RKO (cell line): Measurements from ENCODE around the gene TPM4.
"Not testable (repeated sequence)": the region's sequence is repeated elsewhere in the genome, so short reads cannot be mapped to it uniquely, and the experiment has no call there.

Source experiments
- DNase-seq: peaks from one replicate; pipeline ENCODE4 v3.0.0-alpha.2; 2016; ENCODE audit warnings: low spot score

The TPM4 gene

GRCh38 chr19:16076154-16076957 is at the start of gene TPM4:
TSS of gene TPM4 (plus strand) at chr19:16076495. CDS start at chr19:16076566, 71 bp downstream.
- DNase-seq = peak; percentile 95

- no peak for DNase-seq
These were observed 49.5 kb upstream of the TPM4 start for GRCh38 chr19:16026756-16027155.

GRCh38 chr19:16027528-16027927 is 48.8 kb upstream of the TPM4 start:
- no peak for DNase-seq

DNA sequence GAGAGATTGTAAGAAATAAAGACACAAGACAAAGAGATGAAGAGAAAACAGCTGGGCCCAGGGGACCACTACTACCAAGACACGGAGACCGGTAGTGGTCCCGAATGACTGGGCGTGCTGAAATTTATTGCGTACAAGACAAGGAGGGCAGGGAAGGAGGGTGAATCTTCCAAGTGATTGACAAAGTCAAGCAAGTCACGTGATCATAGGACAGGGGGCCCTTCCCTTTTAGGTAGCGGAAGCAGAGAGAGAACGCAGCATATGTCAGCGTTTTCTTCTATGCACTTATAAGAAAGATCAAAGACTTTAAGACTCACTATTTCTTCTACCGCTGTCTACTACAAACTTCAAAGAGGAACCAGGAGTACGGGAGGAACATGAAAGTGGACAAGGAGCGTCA is 46.1 kb upstream of the TPM4 start:
- not testable (repeated sequence) for DNase-seq

DNA sequence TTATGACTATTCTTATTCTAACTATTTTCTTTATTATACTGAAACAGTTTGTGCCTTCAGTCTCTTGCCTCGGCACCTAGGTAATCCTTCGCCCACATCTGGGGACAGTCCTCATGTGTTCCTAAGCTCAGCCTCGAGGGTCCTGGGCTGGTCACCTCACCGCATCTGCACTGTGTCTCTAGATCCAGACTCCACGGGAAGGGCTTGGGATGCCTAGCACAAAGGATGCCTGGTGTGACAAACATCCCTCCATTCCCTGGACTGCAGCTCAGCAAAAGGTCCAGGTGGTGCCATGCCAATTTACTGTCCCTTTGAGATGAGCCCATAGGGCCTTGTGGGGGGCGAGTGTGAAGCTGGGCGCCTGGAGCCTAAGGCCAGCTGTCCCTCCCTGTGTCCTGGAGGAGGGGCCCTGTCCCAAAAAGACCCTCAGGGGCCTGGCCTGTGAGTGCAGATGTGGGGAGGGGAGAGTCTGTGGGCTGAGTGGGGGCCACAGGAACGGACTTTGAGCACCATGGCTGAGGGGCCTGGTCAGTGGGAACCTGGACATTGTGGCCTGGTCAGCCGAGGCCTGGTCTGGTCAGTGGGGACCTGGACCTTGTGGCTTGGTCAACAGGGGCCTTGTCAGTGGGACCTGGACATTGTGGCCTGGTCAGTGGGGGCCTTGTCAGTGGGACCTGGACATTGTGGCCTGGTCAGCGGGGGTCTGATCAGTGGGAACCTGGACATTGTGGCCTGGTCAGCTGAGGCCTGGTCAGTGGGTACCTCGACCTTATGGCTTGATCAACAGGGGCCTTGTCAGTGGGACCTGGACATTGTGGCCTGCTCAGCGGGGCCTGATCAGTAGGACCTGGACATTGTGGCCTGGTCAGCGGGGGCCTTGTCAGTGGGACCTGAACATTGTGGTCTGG is 45.1 kb upstream of the TPM4 start:
- no peak for DNase-seq

GRCh38 chr19:16031872-16032200 is 44.5 kb upstream of the TPM4 start:
- DNase-seq = no peak

- DNase-seq = no peak
These were observed 43.7 kb upstream of the TPM4 start for GRCh38 chr19:16032509-16033135.

- no peak for DNase-seq
These were observed 43.2 kb upstream of the TPM4 start for GRCh38 chr19:16033136-16033530.

GRCh38 chr19:16033721-16034120 is 42.6 kb upstream of the TPM4 start:
- no peak for DNase-seq

GRCh38 chr19:16034180-16034579 is 42.1 kb upstream of the TPM4 start:
- no peak for DNase-seq

DNA sequence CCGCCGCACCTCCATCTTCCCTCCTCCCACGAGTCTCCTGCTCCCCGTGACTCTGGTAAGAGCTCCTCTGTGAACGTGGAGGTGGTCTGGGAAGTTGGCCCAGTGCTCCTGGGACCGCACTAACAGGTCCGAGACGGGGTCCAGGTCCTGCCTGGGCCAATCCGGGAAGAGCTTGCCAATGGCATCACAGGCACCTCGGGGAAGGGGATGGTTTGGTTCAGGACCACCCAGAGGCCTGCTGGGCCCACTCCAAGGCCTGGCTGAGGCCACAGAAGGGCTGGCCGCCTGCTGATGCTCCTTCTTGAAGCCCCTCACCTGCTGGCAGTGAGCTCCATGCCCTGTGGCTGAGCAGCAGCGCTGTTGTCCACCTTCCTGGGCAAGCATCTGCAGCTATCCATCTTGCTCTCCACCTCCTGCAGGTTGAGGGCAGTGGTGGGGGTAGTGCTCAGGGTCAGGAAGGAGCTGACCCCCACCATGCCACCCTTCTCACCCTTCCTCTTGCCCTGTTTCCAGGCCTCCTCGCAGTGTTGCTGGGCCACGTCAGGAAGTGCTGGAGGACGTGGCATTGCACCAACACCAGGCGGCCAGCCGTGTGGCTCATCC is 41.2 kb upstream of the TPM4 start:
- no peak for DNase-seq

DNA sequence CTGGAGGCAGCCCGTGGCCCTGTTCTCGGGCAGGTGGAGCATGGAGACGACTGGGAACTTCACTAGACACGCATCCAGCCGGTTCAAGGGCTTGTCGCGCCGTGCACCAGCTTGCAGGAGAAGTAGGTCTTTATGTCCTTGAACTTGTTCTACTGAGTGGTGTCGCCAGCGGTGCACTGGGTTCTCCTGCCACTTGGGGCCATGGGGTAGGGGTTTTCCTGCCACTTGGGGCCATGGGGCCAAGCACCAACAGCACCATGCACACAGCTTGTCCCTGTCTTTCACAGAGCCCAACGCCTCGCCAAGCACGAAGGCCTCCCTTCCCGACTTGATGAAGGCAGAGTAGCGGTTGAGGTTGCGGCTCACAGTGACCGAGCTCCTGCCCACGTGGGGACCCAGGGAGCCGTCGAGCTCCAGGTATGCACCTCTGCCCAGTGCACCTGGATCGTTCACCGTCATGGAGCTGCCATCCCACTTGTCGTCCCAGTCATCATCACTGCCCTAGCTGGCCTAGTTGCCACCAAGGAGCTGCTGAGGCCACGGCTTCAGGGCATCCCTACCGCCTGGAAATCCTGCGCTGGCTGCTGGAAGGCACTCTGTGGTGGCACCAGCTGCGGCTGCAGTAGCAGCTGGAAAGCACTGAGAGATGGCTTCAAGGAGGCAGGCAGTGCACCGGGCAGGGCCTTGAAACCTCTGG is 40.5 kb upstream of the TPM4 start:
- DNase-seq = no peak

DNA sequence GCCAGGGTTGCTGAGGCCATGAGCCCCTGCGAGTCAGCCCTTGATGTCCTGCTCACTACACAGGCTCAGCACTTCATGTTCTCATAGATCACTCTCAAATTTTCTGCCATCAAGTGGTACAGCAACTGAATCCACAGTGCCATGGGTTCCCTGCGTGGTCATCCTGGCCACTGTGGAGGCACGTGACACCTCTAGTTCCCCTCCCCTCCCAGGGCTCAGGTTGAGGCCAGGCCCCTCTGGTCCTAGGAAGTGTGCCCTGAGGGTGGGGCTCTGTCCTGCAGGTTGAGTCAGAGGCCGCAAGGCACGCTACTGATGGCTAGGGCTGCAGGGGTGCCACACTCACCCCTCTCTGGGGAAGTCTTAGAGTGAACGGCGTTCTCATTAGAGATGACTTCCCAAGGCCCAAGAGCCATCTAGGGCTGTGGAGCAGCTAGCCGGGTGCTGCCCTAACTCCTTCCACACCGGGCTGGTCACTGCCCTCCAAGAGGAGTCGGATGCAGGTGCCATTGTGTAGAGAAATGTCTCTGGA is 39.8 kb upstream of the TPM4 start:
- no peak for DNase-seq

DNA sequence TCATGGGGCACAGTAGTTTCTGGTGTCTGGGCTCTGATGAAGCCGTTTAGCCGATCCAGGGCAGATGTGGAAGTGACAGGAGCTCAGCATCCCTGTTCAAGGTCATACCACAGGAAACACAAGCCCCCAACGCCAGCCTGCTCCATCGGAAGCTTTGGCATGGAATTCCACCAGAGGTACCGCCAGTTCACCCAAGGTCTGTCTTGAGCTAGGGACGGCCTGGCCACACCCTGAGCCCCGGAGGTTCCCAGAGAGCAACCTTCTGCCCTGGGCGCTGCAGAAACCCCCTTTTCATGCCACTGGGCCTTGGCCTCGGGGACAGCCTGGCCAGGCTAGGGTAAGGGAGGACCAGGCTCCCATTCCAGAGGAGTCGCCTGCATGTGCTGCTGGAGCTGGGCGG is 39.4 kb upstream of the TPM4 start:
- DNase-seq = no peak

- no peak for DNase-seq
These were observed 38.7 kb upstream of the TPM4 start for GRCh38 chr19:16037424-16038195.

DNA sequence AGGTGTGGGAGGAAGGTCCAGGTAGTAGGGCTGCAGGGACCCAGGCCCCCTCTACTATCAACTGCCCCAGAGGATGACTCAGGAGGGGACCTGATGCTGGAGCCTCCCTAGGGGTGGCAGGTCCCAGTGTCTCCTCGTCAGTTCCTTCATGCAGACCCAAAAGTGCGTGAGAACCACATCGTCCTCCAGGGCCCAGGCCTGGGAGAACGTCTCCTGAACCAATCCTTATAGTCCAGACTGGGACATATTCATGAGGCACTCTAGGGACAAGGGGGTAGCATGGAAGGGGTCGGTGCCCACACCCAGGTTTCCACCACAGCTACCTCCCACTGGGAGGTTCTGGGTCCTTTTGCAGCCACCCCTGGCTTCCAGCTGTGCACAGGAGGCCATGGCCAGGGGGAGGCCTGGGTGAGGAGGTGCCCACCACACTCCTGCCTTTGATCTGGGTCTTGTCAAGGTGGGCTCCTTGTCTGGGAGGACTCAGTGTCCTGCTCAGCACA is 38.0 kb upstream of the TPM4 start:
- DNase-seq = no peak

DNA sequence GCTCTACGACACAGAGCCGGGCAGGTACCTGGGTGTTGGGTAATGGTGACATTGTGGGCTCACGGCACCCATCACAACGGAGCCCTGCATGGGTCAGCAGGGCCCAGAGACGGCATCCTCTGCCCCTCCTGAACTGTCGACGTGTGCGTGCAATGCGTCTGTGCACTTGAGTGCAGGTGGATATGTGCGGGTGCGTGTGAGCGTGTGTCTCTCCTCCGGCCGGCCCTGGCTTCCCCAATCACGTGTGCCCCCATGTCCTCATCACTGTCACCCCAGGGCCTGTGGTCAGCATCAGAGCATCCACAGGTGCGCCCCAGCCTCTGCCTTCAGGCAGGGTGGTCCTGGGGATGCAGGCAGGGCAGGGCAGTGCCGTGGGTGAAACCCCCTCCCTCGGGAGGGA is 37.2 kb upstream of the TPM4 start:
- no peak for DNase-seq

- DNase-seq = no peak
These were observed 36.8 kb upstream of the TPM4 start for GRCh38 chr19:16039545-16039944.

DNA sequence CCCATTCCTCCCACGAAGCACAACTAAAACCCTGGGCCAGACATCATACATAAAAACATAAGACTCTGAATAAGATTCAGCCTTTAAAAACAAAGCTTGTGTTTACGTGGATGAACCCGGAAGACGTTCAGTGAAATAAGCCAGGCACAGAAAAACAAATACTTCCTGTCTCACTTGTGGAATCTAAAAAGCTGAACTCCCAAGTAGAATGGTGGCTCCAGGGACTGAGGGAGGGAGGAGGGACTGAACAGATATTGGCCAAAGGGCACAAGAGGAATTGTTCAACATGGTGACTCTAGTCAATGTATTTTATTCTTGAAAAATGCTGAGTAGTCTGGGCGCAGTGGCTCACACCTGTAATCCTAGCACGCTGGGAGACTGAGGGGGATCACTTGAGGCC is 35.7 kb upstream of the TPM4 start:
- DNase-seq = no peak

DNA sequence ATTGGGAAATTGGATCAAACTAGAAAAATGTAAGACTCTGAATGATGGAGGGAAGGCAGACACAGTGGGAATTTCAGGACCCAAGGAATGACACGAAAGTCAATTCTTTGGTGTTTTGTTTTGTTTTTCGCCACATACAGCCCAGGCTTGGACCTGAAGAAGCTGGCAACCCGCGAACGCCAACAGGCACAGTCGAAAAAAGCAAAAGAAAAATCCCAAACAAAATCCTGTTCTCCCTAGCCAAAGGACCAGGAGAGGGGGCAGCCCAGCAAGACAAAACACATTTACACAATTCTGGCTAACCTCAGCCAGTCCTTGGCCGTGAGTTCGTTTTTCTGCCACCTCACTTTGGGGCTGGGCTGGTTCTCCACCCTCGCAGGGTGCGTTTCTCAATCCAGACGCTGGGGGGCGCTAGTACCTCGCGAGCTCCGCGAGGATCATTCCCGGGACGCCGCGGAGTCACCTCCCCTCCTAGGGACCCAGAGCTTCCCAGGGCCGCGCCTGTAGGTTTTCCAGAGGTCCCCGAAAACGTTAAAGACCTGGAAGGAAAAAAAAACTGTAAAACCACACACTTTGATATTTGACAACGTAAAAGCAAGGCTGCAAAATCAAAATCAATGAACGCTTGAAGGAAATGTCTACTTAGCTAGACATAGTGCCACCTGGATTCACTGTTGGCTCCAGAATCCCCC is 34.9 kb upstream of the TPM4 start:
- DNase-seq = peak; percentile 70
